ENCODE results near the gene RCCD1.

The RCCD1 gene

DNA sequence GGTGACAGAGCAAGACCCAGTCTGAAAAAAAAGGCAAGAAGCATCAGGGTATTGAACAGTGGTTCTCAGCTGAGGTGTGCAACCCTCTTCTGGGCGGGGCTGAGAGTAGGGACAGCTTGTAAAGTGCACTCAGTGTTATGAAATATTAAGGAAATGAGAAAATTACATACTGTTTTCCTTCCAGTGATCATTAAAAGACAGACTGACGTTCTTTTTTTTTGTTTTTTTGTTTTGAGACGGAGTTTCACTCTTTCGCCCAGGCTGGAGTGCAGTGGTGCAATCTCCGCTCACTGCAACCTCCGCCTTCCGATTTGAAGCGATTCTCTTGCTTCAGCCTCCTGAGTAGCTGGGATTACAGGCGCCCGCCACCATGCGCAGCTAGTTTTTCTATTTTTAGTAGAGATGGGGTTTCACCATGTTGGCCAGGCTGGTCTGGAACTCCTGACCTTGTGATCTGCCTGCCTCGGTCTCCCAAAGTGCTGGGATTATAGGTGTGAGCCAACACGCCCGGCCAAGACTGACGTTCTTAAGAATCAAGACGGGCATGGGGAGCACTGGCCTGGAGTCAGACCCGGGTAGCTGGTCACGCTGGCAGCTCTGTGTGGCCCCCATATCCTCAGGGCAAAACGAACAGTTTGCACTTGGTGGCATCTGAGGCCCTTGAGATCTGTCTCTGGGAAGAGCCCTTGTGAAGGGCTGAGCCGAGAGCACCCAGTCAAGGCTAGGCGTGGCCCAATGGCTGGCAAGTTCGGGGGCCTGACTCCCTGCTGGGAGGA, 40.2 kb upstream of the RCCD1 start:
- TF ChIP-seq GATA3 (IDR thresholded peaks at IDR 0.05; ENCODE audit: low read depth, low read length) (no peak), GATA2 (IDR thresholded peaks at IDR 0.05; ENCODE audit: low read depth, low read length) (no peak)

DNA sequence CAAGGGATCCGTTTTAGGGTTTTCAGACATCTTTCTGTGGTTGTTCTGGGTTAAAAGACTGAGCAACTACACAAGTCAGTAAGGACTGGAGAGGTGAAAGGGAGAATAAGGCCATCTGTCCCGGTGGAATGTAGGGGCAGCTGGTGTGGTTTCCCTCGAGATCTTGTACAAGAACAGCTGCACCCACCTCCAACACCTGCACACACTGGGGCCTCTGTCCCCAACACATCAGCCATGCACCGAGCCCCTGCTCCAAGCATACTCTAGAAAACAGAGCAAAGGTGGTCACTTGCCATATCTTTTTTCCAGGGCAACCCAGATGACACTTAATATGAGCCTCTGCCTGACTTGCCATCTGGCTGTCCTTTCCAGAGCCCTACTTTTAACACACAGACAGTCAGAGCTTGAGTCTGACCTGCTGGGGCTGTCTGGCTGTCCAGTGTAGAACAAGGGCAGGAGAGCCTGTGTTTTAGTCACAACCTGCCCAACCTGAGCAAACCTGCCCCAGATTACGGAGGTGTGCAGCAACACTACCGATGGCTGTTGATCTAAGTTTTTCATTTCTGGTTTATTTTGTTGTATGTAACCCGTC, 39.4 kb upstream of the RCCD1 start:
- TF ChIP-seq GATA3 (IDR thresholded peaks at IDR 0.05; ENCODE audit: low read depth, low read length) (no peak), GATA2 (IDR thresholded peaks at IDR 0.05; ENCODE audit: low read depth, low read length) (no peak)

DNA sequence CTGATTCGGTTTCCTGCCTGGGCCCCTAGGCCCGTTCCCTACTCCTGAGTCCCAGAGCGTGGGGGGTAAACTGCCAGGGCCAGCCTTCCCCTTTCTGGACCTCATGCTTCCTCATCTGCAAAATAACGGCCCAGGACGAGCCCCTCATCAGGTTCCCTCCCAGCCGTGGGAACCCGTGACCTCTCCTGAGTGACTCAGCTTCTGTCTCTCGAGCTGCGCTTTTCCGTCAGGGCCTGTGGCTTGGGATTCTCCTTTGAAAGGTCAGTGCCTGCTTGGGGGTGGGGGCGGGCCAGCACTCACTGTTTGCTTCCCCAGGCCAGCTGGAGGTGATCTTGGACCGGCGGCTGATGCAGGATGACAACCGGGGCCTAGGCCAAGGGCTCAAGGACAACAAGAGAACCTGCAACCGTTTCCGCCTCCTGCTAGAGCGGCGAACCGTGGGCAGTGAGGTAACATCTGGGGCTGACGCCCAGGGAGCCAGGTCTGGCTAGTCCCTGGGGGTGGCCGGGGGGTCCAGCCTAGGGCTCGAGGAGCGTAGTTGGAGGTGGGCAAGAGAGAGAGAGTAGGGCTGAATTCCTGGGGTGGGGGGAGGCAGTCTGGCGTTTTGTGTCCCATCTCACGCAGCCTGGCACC, 38.8 kb upstream of the RCCD1 start:
- TF ChIP-seq GATA3 (IDR thresholded peaks at IDR 0.05; ENCODE audit: low read depth, low read length) (no peak), GATA2 (IDR thresholded peaks at IDR 0.05; ENCODE audit: low read depth, low read length) (no peak)

DNA sequence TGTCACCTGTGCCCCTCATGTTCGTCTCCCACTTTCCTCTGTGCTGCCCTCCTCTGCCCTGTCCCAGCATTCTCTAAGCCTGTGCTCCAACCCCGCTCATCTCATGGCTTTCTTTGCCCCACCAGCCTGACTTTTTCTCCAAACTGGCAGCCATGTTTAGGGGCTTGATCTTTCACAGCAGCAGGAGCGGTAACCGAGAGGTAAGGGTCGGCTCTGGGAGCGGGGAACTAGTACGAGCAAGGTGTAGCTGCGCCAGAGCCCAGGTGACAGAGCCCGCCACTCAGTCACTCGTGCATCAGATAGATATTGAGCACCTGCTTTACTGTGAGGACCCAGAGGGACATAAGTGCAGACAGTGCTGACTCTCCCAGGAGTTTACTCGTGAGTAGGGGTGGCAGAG, 38.2 kb upstream of the RCCD1 start:
- no peak for TF ChIP-seq GATA2 (IDR thresholded peaks at IDR 0.05; ENCODE audit: low read depth, low read length)
- no peak for TF ChIP-seq GATA3 (IDR thresholded peaks at IDR 0.05; ENCODE audit: low read depth, low read length)

DNA sequence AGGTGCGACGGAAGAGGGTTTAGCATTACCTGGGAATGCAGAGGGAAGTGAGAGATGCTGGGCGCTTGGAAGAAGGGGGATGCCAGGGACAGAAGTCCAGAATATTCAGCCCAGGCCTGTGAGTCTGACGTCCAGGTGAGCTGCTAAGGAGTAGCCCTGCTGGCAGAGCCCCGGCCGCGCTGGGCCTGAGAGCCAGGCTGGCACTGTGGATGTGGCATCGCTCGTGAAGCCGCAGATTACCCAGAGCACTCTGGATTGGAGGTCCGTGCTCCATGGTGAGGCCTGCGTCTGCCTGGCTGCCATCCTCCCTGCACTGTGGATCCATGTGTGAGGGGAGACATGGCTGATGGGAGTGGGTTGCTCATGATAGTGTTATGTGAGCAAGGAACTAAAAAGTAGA, 37.1 kb upstream of the RCCD1 start:
- no peak for TF ChIP-seq GATA3 (IDR thresholded peaks at IDR 0.05; ENCODE audit: low read depth, low read length)
- TF ChIP-seq GATA2 (IDR thresholded peaks at IDR 0.05; ENCODE audit: low read depth, low read length) = no peak

DNA sequence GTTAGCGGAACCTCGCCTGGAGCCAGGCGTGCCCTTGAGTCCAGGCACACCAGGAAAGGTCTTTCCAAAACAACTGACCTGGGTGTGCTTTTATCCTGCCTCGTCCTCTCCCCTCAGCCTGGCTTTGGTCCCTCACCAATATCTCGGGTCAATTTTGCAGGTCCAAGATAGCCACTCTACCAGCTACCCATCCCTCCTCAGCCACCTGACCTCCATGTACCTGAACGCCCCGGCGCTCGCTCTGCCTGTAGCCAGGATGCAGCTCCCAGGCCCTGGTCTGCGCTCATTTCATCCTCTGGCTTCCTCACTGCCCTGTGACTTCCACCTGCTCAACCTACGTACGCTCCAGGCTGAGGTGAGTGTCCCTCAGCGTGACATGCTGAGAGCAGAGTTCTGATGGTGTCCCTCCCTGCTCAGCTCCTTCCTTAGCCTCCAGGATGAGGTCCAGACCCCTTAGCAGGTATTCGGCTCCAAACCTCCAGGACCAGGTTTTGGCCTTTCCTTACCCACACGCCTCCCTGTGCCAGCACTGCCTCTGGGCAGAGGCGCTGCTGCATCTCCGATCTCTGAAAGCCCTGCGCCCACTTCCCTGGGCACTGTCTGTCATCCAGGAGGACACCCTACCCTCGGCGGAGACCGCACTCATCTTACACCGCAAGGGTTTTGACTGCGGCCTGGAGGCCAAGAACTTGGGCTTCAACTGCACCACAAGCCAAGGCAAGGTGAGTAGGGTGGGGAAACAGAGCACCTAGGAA, 36.5 kb upstream of the RCCD1 start:
- TF ChIP-seq GATA3 (IDR thresholded peaks at IDR 0.05; ENCODE audit: low read depth, low read length) (no peak), GATA2 (IDR thresholded peaks at IDR 0.05; ENCODE audit: low read depth, low read length) (no peak)

DNA sequence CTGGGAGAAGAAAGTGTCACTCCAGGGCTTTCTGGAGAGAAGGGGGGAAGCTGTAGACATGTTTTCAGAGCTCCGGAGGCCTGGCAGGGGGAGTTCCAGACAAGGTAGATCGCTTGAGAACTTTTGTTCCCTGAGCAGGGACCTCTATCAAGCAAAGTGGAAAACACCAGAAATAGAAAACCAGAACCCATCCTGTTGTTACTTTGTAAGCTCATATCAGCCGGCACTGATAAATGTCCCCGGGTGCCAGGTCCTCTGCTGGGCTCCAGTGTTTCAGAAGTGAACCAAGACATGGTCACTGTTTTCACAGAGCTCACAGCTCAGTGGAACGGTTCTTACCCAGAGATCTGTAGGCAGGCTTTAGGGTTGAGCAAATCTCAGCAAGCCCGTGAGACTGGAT, 35.8 kb upstream of the RCCD1 start:
- TF ChIP-seq GATA2 (IDR thresholded peaks at IDR 0.05; ENCODE audit: low read depth, low read length) = no peak
- TF ChIP-seq GATA3 (IDR thresholded peaks at IDR 0.05; ENCODE audit: low read depth, low read length) = no peak

DNA sequence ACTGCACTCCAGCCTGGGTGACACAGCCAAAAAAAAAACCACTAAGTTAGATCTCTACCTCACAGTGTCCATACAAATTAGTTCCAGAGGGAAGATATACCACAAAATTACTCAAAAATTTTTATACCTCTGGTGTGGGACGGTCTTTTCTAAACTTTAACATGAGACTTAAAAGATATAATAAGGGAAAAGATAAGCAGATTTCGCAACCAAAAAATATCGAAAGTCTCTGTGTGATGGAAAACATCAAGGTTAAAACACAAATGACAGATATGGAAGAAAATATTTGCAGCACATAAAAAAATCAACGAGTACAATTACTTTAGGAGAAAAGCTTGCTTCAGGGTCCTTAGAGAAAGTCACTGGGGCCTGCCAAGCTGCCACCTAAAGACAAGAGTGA, 32.8 kb upstream of the RCCD1 start:
- no peak for TF ChIP-seq GATA3 (IDR thresholded peaks at IDR 0.05; ENCODE audit: low read depth, low read length)
- no peak for TF ChIP-seq GATA2 (IDR thresholded peaks at IDR 0.05; ENCODE audit: low read depth, low read length)

DNA sequence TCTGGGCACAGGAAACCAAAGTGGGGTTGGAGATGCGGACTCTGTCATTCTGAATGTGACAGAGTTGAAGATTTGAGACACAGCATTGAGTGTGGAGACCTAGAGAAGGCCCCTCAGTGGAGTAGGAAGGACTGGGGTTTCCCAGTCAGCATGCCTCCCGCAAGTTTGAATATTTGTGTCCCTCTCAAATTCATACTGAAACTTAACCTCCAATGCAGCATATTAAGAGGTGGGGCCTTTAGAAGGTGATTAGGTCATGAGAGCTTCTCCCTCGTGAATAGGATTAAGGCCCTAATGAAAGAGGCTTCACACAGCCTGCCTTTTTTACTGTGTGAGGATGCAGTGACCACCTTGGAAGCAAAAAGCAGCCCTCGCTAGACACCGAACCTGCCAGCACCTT, 30.3 kb upstream of the RCCD1 start:
- TF ChIP-seq GATA2 (IDR thresholded peaks at IDR 0.05; ENCODE audit: low read depth, low read length) = no peak
- no peak for TF ChIP-seq GATA3 (IDR thresholded peaks at IDR 0.05; ENCODE audit: low read depth, low read length)

DNA sequence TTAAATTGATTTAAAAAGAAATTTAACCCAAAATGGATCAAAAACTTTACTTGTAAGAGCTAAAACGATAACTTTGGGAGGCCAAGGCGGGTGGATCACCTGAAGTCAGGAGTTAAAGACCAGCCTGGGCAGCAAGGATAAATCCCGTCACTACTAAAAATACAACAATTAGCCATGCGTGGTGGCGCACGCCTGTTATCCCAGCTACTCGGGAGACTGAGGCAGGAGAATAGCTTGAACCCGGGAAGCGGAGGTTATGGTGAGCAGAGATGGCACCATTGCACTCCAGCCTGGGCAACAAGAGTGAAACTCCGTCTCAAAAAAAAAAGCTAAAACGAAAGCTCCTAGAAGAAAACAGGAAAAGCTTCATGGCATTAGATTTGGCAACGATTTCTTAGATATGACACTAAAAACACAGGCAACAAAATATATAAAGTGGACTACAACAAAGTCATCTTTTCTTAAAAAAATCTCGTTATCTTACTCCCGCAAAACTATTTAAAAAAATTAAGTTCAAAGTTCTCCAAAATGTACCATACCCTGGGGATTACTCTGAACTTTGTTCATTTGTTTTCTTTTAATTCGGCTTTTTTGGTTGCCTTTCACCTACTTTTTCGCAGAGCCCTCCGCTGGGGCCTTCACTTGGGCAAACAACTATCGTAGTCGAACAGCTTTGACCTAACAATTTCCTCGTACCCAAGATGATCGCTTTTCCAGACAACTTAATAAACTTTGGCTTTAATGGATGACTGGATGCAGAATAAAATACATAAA, 25.3 kb upstream of the RCCD1 start:
- no peak for TF ChIP-seq GATA3 (IDR thresholded peaks at IDR 0.05; ENCODE audit: low read depth, low read length)
- no peak for TF ChIP-seq GATA2 (IDR thresholded peaks at IDR 0.05; ENCODE audit: low read depth, low read length)

DNA sequence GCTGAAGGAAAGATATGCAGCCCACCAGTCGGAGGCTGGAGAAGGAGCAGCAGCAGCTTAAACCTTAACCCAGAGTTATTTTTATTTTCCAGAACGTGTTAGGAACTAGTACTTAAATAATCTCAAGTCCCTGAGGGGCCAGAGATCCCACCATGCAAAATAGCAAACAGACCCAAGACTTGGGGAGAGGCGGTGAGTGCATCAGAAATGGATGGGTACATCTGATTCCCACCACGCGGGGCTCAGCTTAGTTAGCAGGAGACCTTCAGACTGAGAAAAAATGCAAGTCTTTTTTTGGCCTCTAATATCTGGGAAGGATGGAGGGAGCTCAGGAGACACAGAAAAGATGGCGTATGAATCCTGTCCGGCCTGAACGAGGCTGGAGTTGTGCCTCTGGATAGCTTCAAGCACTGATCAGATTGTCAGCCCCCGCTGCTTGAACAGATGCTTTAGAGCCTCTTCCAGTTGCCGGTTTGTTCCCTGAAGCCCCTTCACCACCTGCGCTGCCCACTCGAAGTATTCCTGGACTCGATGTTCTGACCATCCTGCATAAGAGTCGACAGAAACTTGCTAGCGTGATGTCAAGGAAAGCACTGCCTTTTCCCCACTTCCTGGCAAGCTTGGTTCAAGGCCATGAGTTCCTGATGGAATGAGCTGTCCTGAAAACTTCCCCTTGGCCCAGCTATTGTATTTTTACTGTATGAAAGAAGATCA, 23.7 kb upstream of the RCCD1 start:
- TF ChIP-seq GATA3 (IDR thresholded peaks at IDR 0.05; ENCODE audit: low read depth, low read length) (no peak), GATA2 (IDR thresholded peaks at IDR 0.05; ENCODE audit: low read depth, low read length) (no peak)

DNA sequence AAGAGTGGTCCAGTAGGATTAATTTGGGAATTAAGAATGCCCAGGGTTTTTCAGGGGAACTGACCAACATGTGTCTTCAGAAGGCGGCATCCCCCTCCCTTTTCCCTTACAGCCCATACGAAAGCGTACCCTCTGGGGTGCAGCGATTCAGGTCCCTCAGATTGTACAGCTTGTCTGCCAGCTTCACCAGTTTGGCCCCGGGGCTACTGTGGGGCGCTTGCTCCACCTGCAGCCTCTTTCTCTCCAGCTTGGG, 23.2 kb upstream of the RCCD1 start:
- TF ChIP-seq GATA2 (IDR thresholded peaks at IDR 0.05; ENCODE audit: low read depth, low read length) (no peak), GATA3 (IDR thresholded peaks at IDR 0.05; ENCODE audit: low read depth, low read length) (no peak)

Measured in SH-SY5Y (cell line).